Stomach smooth muscle (tissue), 2 donors: ENCODE measurements around the gene MKS1.

ENCODE experiments used
- H3K27ac ChIP-seq: one replicate; pipeline ENCODE4 v1.7.0; 2013; ENCODE audit warnings: mild to moderate bottlenecking, low read length, inconsistent platforms
- H3K27me3 ChIP-seq, 2 donors: one replicate each; pipeline ENCODE4 v1.7.0; 2013; ENCODE audit warnings: low read length in 2 of 2; ENCODE audit not compliant: insufficient read depth in 2 of 2, control insufficient read depth in 1 of 2
- H3K36me3 ChIP-seq, 2 donors: one replicate each; pipeline ENCODE4 v1.7.0; 2013; ENCODE audit warnings: low read length in 2 of 2; ENCODE audit not compliant: control insufficient read depth in 2 of 2, insufficient read depth in 2 of 2
- H3K4me1 ChIP-seq: one replicate; pipeline ENCODE4 v1.7.0; 2013; ENCODE audit warnings: low read length; ENCODE audit not compliant: control insufficient read depth, insufficient read depth
- H3K4me3 ChIP-seq, 2 donors: one replicate each; pipeline ENCODE4 v1.7.0; 2013; ENCODE audit warnings: low read length in 2 of 2
- H3K9ac ChIP-seq, 2 donors: one replicate each; pipeline ENCODE4 v1.7.0; 2013; ENCODE audit warnings: low read length in 2 of 2, mild to moderate bottlenecking in 1 of 2
- H3K9me3 ChIP-seq, 2 donors: one replicate each; pipeline ENCODE4 v1.7.0; 2013; ENCODE audit warnings: low read length in 2 of 2; ENCODE audit not compliant: control insufficient read depth in 2 of 2
- donor health status: healthy.
- donor health status: Pancreatic carcinoma.

Gene MKS1

DNA sequence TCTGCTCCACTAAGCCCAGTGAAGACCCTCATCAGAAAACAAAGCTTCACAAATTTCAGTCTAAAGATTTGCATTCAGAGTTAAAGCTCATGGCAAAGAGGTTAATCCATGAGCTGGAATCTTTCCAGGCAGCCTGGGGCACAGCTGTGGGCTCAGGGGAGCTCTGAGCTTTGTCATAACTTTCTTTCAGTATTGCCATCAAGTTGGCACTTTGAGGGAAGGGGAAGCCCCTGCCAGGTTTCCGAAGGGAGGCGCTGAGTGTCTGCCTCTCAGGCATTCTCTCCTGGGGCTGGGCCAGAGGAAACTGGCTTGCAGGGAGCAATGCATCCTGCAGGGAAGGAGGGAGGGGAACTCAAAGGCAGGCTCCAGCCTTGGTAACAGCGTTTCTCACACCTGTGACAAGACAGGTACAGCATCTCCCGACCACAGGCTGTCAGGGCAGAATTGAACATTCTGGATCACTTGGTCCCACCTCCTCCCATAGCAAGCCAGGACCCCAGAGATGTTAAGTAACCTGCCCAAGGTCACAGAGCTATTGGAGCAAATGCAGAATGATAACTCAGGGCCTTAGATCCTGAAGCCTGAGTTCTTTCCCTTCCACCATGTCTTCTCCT, 23.2 kb upstream of the MKS1 start:
- Histone ChIP-seq H3K4me3 (no peak overlapping the region), H3K9me3 (no peaks in the 10 kb centered on the region), H3K27me3 (peaks cover 10 to 23% of the 10 kb centered on the region in 2 donors), H3K27ac (no peak overlapping the region), H3K9ac (no peak overlapping the region), H3K36me3 (no peaks in the 10 kb centered on the region), H3K4me1 (no peaks in the 10 kb centered on the region)

DNA sequence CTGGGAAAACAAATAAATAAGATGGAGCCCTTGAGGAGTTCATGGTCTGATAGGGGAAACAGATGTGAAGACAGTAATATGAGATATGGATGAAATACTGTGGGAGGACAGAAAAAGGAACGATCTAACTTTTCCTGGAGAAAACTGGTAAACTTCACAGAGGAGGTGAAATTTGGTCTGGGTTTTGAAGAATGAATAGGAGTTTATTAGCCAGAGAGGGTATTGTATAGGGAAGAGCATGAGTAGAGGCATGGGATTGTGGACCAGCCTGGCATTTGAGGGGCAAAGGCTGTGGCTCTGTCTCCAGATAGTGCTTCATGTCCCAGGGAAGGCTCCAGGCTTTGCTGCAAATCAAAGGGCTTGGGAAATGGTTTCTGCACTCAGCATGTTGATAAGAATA, 20.9 kb upstream of the MKS1 start:
- H3K9ac ChIP-seq = no peak overlapping the region
- H3K9me3 ChIP-seq = no peaks in the 10 kb centered on the region
- H3K36me3 ChIP-seq = no peaks in the 10 kb centered on the region
- H3K27me3 ChIP-seq = peaks cover 15 to 25% of the 10 kb centered on the region in 2 donors
- H3K4me3 ChIP-seq = no peak overlapping the region
- H3K4me1 ChIP-seq = no peaks in the 10 kb centered on the region
- no peak overlapping the region for H3K27ac ChIP-seq

DNA sequence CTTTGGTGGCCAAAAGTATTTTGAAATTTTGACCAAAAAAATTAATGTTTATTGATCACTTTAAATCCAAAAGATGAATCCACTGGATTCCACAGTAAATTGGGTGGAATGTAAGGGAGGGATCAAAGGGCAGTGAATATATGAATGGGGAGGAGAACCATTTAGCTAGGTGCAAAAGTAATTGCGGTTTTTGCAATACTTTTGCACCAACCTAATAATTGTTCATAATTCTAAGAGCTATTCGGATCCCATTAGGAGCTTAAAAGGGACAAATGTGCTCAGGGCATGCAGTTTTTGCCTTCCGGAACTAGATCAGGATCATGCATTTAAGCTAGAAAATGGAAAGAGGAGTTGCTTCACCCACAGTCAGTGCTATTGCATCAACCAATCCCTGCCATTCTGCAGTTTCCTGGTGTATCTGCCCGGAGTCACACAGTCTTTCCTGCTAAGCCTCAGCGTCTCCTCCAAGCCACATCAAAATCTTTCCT, 19.1 kb upstream of the MKS1 start, which contains the start of gene LPO:
LPO (plus strand) TSS at position 438 of the 488 bp plus-strand sequence. CDS start 4,396 bp downstream, outside the sequence.
- no peak within 1 kb of the TSS for H3K9ac ChIP-seq
- no peaks in the 10 kb centered on the region for H3K9me3 ChIP-seq
- H3K27me3 ChIP-seq = peaks cover 15 to 26% of the 10 kb centered on the region in 2 donors
- no peak within 1 kb of the TSS for H3K4me3 ChIP-seq
- H3K36me3 ChIP-seq = no peaks in the 10 kb centered on the region
- no peak within 1 kb of the TSS for H3K27ac ChIP-seq
- no peaks in the 10 kb centered on the region for H3K4me1 ChIP-seq

DNA sequence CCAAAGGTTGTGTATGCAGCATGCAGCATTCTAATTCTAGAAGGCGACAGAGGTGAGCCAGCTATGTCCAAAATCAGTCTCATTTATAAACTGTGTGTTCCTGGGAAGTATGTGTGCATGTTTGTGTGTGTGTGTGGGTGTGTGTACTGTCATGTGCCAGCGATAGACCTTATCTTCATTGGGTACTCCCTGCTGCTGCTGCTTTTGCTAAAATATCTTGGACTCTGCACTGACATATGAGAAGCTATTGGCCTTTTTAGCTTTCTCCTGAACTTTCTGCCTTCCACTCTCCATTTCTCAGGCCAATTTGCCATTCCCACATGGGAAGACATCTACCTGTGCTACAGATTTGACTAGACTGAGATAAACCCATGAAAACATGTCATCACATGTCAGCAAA, 17.3 kb upstream of the MKS1 start:
- H3K4me1 ChIP-seq = no peaks in the 10 kb centered on the region
- peaks cover 15 to 18% of the 10 kb centered on the region in 2 donors for H3K27me3 ChIP-seq
- no peak overlapping the region for H3K9ac ChIP-seq
- no peaks in the 10 kb centered on the region for H3K9me3 ChIP-seq
- no peak overlapping the region for H3K4me3 ChIP-seq
- H3K27ac ChIP-seq = no peak overlapping the region
- no peaks in the 10 kb centered on the region for H3K36me3 ChIP-seq

GRCh38 chr17:58235821-58236220, 16.8 kb upstream of the MKS1 start:
- Histone ChIP-seq H3K4me3 (no peak overlapping the region), H3K27me3 (peaks cover 15 to 18% of the 10 kb centered on the region in 2 donors), H3K9ac (no peak overlapping the region), H3K27ac (no peak overlapping the region), H3K9me3 (no peaks in the 10 kb centered on the region), H3K36me3 (no peaks in the 10 kb centered on the region), H3K4me1 (no peaks in the 10 kb centered on the region)

- H3K4me1 ChIP-seq = no peaks in the 10 kb centered on the region
- no peaks in the 10 kb centered on the region for H3K36me3 ChIP-seq
- no peak overlapping the region for H3K4me3 ChIP-seq
- peaks cover 15 to 19% of the 10 kb centered on the region in 2 donors for H3K27me3 ChIP-seq
- H3K9ac ChIP-seq = no peak overlapping the region
- no peaks in the 10 kb centered on the region for H3K9me3 ChIP-seq
- no peak overlapping the region for H3K27ac ChIP-seq
Observed at GRCh38 chr17:58234512-58234911, 15.5 kb upstream of the MKS1 start.

- H3K27ac ChIP-seq = no peak overlapping the region
- H3K9me3 ChIP-seq = no peaks in the 10 kb centered on the region
- H3K27me3 ChIP-seq = peaks cover 15 to 17% of the 10 kb centered on the region in 2 donors
- no peaks in the 10 kb centered on the region for H3K36me3 ChIP-seq
- H3K4me3 ChIP-seq = no peak overlapping the region
- no peak overlapping the region for H3K9ac ChIP-seq
- no peaks in the 10 kb centered on the region for H3K4me1 ChIP-seq
Observed at GRCh38 chr17:58233543-58233942, 14.5 kb upstream of the MKS1 start.

GRCh38 chr17:58232707-58233156, 13.7 kb upstream of the MKS1 start:
- no peak overlapping the region for H3K4me3 ChIP-seq
- H3K27ac ChIP-seq = no peak overlapping the region
- no peaks in the 10 kb centered on the region for H3K9me3 ChIP-seq
- no peaks in the 10 kb centered on the region for H3K36me3 ChIP-seq
- H3K9ac ChIP-seq = no peak overlapping the region
- no peaks in the 10 kb centered on the region for H3K4me1 ChIP-seq
- H3K27me3 ChIP-seq = peaks cover 15 to 18% of the 10 kb centered on the region in 2 donors

- Histone ChIP-seq H3K4me3 (no peak overlapping the region), H3K36me3 (no peaks in the 10 kb centered on the region), H3K27ac (no peak overlapping the region), H3K9ac (no peak overlapping the region), H3K4me1 (no peaks in the 10 kb centered on the region), H3K27me3 (peaks cover 12 to 20% of the 10 kb centered on the region in 2 donors), H3K9me3 (no peaks in the 10 kb centered on the region)
Observed at GRCh38 chr17:58231641-58232040, 12.6 kb upstream of the MKS1 start.

GRCh38 chr17:58229881-58230280, 10.8 kb upstream of the MKS1 start:
- no peak overlapping the region for H3K4me3 ChIP-seq
- H3K9me3 ChIP-seq = no peaks in the 10 kb centered on the region
- no peak overlapping the region for H3K9ac ChIP-seq
- no peak overlapping the region for H3K27ac ChIP-seq
- no peaks in the 10 kb centered on the region for H3K4me1 ChIP-seq
- H3K36me3 ChIP-seq = no peaks in the 10 kb centered on the region
- peaks cover 9 to 16% of the 10 kb centered on the region in 2 donors for H3K27me3 ChIP-seq

DNA sequence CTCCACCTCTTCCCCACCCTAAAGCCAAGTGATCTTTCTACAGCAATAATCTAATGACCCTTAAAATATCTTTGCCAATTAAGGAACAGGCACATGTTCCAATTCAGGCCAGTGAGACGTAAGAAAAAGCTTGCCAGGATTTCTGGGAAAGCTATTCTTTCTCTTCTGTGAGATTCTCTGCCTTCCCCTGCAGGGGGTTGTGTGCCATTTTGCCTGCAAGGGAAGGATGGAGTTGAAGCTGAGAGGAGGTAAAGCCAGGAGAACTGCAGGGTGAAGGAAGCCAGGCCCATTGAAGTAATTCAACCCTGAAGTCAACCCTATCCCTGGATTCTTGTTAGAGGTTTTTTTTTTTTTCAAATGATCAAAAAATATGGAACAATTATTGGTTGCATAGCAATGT, 10.3 kb upstream of the MKS1 start:
- no peak overlapping the region for H3K9ac ChIP-seq

More for the DNA sequence above, 10.3 kb upstream of the MKS1 start:
- H3K36me3 ChIP-seq = no peaks in the 10 kb centered on the region
- H3K27ac ChIP-seq = no peak overlapping the region
- no peaks in the 10 kb centered on the region for H3K9me3 ChIP-seq
- H3K27me3 ChIP-seq = peaks cover 9 to 16% of the 10 kb centered on the region in 2 donors
- no peaks in the 10 kb centered on the region for H3K4me1 ChIP-seq
- H3K4me3 ChIP-seq = no peak overlapping the region
